ENCODE measurements around the gene MBD6.

DNA sequence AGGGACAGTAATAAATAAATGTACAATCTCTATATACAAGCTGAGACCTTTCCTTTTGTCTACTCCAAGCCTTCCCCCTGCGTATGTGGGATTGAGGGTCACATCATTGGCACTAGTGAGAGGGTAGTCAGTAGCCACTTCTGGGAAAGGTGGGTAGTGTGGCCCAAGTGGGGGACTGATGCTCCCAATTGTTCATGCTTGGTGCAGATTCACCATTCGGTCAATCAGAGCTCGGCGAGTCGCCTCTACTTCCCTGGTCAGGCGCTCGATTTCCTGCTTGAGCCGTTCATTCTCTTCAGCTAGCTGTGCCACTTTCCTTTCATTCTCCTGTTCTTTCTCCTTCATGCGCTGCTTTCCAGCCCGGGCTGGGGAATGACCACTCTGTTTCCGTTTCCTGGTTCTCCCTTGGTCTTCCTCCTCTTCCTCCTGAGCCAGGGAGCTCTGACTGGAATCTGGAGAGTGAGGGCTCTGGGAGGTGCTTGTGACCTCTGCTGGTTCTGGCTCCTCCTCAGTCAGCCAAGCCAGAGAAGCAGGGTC is 5.9 kb upstream of the MBD6 start:
- TF ChIP-seq, protein P1, sequence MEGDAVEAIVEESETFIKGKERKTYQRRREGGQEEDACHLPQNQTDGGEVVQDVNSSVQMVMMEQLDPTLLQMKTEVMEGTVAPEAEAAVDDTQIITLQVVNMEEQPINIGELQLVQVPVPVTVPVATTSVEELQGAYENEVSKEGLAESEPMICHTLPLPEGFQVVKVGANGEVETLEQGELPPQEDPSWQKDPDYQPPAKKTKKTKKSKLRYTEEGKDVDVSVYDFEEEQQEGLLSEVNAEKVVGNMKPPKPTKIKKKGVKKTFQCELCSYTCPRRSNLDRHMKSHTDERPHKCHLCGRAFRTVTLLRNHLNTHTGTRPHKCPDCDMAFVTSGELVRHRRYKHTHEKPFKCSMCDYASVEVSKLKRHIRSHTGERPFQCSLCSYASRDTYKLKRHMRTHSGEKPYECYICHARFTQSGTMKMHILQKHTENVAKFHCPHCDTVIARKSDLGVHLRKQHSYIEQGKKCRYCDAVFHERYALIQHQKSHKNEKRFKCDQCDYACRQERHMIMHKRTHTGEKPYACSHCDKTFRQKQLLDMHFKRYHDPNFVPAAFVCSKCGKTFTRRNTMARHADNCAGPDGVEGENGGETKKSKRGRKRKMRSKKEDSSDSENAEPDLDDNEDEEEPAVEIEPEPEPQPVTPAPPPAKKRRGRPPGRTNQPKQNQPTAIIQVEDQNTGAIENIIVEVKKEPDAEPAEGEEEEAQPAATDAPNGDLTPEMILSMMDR (IDR thresholded peaks at IDR 0.05): no peak
- TF ChIP-seq EP300 (IDR thresholded peaks at IDR 0.05) (no peak), POLR2AphosphoS5 (IDR thresholded peaks at IDR 0.05) (no peak)
